Endodermal cell (in vitro differentiated cells): ENCODE measurements around the gene KCNK2. TPM values are rescaled to one million over a fixed set of nuclear protein-coding genes. Genes with fewer than 3 reads are reported as not detected.

Experiments
- DNase-seq: peaks from one replicate; pipeline ENCODE4 v3.0.0-alpha.2; 2017
- H3K27ac ChIP-seq: 2 replicates; pipeline ENCODE4 v1.5.1; 2013; ENCODE audit warnings: mild to moderate bottlenecking, low read depth, low read length, moderate library complexity
- H3K27me3 ChIP-seq: 2 replicates; pipeline ENCODE4 v1.6.1; 2013; ENCODE audit warnings: mild to moderate bottlenecking, low read length, moderate library complexity; ENCODE audit not compliant: insufficient read depth, control insufficient read depth, poor library complexity, severe bottlenecking
- H3K36me3 ChIP-seq: 2 replicates; pipeline ENCODE4 v1.7.0; 2013; ENCODE audit warnings: mild to moderate bottlenecking, low read length, moderate library complexity; ENCODE audit not compliant: control insufficient read depth, insufficient read depth
- H3K4me1 ChIP-seq: one replicate; pipeline ENCODE4 v1.7.0; 2013; ENCODE audit warnings: low read length; ENCODE audit not compliant: control insufficient read depth, insufficient read depth
- H3K4me3 ChIP-seq: 2 replicates; pipeline ENCODE4 v1.5.1; 2013; ENCODE audit warnings: mild to moderate bottlenecking, low read length, moderate library complexity
- H3K9ac ChIP-seq: 2 replicates; pipeline ENCODE4 v1.6.1; 2013; ENCODE audit warnings: mild to moderate bottlenecking, low read length, moderate library complexity; ENCODE audit not compliant: poor library complexity, severe bottlenecking; ENCODE audit errors: extremely low read depth
- H3K9me3 ChIP-seq: 2 replicates; pipeline ENCODE4 v1.6.1; 2013; ENCODE audit warnings: mild to moderate bottlenecking, low read length, moderate library complexity; ENCODE audit not compliant: control insufficient read depth
- H3K27ac Mint-ChIP-seq: 2 replicates; pipeline ENCODE4 v1.8.0; 2020; ENCODE audit warnings: mixed read lengths
- H3K27me3 Mint-ChIP-seq: 2 replicates; pipeline ENCODE4 v1.8.0; 2021; ENCODE audit warnings: mild to moderate bottlenecking, mixed read lengths; ENCODE audit not compliant: insufficient read depth
- H3K36me3 Mint-ChIP-seq: 2 replicates; pipeline ENCODE4 v1.8.0; 2020; ENCODE audit warnings: low read depth, mixed read lengths
- H3K4me1 Mint-ChIP-seq: 2 replicates; pipeline ENCODE4 v1.8.0; 2020; ENCODE audit warnings: mixed read lengths
- H3K4me3 Mint-ChIP-seq: 2 replicates; pipeline ENCODE4 v1.8.0; 2020; ENCODE audit warnings: mild to moderate bottlenecking, moderate library complexity, mixed read lengths
- H3K9me3 Mint-ChIP-seq: 2 replicates; pipeline ENCODE4 v1.8.0; 2020; ENCODE audit warnings: mild to moderate bottlenecking, mixed read lengths
- WGBS, 2 experiments: methylation state at CpG; one replicate each; pipeline versions ENCODE4 v1.1.5 to v1.1.7; 2013; ENCODE audit warnings: missing lambda C conversion rate in 2 of 2, mixed read lengths in 1 of 2; ENCODE audit not compliant: insufficient coverage in 1 of 2, insufficient read length in 1 of 2; 5-methylcytosine and 5-hydroxymethylcytosine counted together
- total RNA-seq, 2 donors: library from RNA; stranded (reverse); fragmentation: NEBNext Ultra II Directional in 1 of 2; extraction: Animal tissue kit (Norgen Biotek cat#: 25700) in 1 of 2; gene quantifications; 2 replicates in 1 of 2; 3 replicates in 1 of 2; pipeline ENCODE4 v1.2.1, GENCODE V29; 2021
- TF ChIP-seq, protein P1 (sequence below): fragments of 200-600 bp; sonication (generic); conservative IDR thresholded peaks from 2 replicates; pipeline ENCODE4 v1.5.0; 2021; ENCODE audit warnings: antibody characterized with exemption, mild to moderate bottlenecking

The KCNK2 gene
- total RNA-seq, 2 donors from 2014 or later = 0.15 TPM; not detected in 1

DNA sequence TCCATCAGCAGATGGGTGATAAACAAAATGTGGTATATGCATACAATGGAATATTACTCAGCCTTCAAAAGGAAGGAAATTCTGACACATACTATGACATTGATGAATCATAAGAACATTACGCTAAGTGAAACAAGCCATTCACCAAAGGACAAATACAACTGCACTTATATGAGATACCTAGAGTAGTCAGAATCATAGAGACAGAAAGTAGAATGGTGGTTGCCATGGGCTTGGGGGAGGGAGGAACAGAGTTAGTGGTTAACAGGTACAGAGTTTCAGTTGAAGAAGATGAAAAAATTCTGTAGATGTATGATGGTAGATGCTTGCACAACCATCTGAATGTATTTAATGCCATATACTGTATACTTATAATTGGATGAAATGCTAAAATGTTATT, 39.1 kb upstream of the KCNK2 start:
- no peaks in the 10 kb centered on the region for H3K36me3 ChIP-seq
- H3K27me3 ChIP-seq = no peaks in the 10 kb centered on the region
- no peak overlapping the region for H3K27ac ChIP-seq
- H3K4me1 ChIP-seq = no peaks in the 10 kb centered on the region
- Mint-ChIP-seq H3K4me3 (no peak overlapping the region), H3K9me3 (no peaks in the 10 kb centered on the region), H3K27ac (no peak overlapping the region), H3K4me1 (no peaks in the 10 kb centered on the region), H3K36me3 (no peaks in the 10 kb centered on the region), H3K27me3 (peaks cover 1% of the 10 kb centered on the region)
- H3K4me3 ChIP-seq = no peak overlapping the region
- TF ChIP-seq, protein P1, sequence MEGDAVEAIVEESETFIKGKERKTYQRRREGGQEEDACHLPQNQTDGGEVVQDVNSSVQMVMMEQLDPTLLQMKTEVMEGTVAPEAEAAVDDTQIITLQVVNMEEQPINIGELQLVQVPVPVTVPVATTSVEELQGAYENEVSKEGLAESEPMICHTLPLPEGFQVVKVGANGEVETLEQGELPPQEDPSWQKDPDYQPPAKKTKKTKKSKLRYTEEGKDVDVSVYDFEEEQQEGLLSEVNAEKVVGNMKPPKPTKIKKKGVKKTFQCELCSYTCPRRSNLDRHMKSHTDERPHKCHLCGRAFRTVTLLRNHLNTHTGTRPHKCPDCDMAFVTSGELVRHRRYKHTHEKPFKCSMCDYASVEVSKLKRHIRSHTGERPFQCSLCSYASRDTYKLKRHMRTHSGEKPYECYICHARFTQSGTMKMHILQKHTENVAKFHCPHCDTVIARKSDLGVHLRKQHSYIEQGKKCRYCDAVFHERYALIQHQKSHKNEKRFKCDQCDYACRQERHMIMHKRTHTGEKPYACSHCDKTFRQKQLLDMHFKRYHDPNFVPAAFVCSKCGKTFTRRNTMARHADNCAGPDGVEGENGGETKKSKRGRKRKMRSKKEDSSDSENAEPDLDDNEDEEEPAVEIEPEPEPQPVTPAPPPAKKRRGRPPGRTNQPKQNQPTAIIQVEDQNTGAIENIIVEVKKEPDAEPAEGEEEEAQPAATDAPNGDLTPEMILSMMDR = no peak
- no peak for DNase-seq
- H3K9ac ChIP-seq = no peak overlapping the region
- H3K9me3 ChIP-seq = no peaks in the 10 kb centered on the region
- WGBS, 2 experiments = 100% methylated on average over 1 of the region's 1 CpG; no CpG with 5 or more reads in 1 of the 2 experiments

DNA sequence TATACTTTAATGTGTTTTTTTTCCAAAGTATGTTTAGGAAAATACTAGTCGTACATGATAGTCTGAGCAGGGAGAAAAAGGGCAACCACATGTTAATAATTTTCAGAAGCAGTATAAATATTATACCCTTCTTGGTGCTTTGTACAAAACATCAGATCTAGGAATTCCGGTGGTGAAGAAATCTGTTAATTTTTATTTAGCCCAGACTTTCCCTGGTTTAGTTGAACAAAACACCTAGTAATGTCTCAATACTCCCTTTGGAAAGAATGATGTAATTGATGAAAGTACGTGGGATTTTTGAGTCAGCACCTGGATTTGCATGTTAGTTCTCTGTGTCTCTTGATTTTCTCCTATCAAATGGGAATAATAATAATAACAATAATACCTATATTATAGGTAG, 38.4 kb upstream of the KCNK2 start:
- H3K4me1 ChIP-seq = no peaks in the 10 kb centered on the region
- H3K9me3 ChIP-seq = no peaks in the 10 kb centered on the region
- TF ChIP-seq, protein P1 = no peak
- no peaks in the 10 kb centered on the region for H3K27me3 ChIP-seq
- 100% methylated on average over 1 to 3 of the region's 3 CpGs for WGBS, 2 experiments
- no peaks in the 10 kb centered on the region for H3K4me1 Mint-ChIP-seq
- H3K36me3 Mint-ChIP-seq = no peaks in the 10 kb centered on the region
- no peak overlapping the region for H3K9ac ChIP-seq
- H3K4me3 Mint-ChIP-seq = no peak overlapping the region
- no peaks in the 10 kb centered on the region for H3K36me3 ChIP-seq
- H3K27me3 Mint-ChIP-seq = peaks cover 1% of the 10 kb centered on the region
- DNase-seq = no peak
- no peak overlapping the region for H3K27ac Mint-ChIP-seq
- no peaks in the 10 kb centered on the region for H3K9me3 Mint-ChIP-seq
- no peak overlapping the region for H3K27ac ChIP-seq
- no peak overlapping the region for H3K4me3 ChIP-seq

DNA sequence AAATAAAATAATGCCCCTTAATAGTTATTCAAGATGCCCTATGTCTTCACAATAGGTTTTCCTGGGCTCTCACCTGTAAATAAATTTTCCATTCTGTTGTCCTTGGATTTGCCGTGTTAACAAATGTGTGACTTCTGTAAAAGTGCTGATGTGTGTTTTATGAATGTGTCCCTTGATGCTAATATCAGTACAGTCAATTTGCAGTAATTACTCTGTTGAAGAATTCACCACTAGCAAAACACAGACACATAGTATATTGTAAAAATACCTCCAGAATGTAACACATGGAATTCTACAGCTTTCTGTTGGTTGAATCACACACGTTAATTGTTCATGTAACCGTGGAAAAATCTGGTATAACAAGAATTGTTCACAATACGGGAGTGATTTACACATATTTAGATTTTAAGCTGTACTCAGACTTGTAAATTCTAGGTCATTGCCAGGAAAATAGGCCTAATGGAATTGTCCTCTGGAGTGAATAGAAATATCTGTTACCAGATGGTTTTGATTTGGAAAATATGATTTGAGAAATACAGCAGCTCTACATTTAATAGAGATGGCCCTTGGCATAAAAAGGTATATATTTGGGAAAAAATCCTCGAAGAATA, 36.7 kb upstream of the KCNK2 start:
- TF ChIP-seq, protein P1 = no peak
- 80 to 95% methylated on average over 4 of the region's 5 CpGs for WGBS, 2 experiments
- no peaks in the 10 kb centered on the region for H3K4me1 ChIP-seq
- DNase-seq = no peak
- H3K36me3 ChIP-seq = no peaks in the 10 kb centered on the region
- H3K4me3 Mint-ChIP-seq = no peak overlapping the region
- H3K27ac ChIP-seq = no peak overlapping the region
- H3K9me3 ChIP-seq = no peaks in the 10 kb centered on the region
- no peaks in the 10 kb centered on the region for H3K27me3 ChIP-seq
- no peaks in the 10 kb centered on the region for H3K9me3 Mint-ChIP-seq
- no peaks in the 10 kb centered on the region for H3K4me1 Mint-ChIP-seq
- no peak overlapping the region for H3K27ac Mint-ChIP-seq
- H3K9ac ChIP-seq = no peak overlapping the region
- no peak overlapping the region for H3K4me3 ChIP-seq
- H3K27me3 Mint-ChIP-seq = no peaks in the 10 kb centered on the region
- H3K36me3 Mint-ChIP-seq = no peaks in the 10 kb centered on the region
